G401 (cell line): ENCODE results near the gene PIF1. TPM values are rescaled to one million over a fixed set of nuclear protein-coding genes. Genes with fewer than 3 reads are reported as not detected.
"Not testable (repeated sequence)": the region's sequence is repeated elsewhere in the genome, so short reads cannot be mapped to it uniquely, and the experiment has no call there.

Source experiments
- DNase-seq: peaks from one replicate; pipeline ENCODE4 v3.0.0-alpha.2; 2015; ENCODE audit warnings: low spot score
- in situ Hi-C: cut with HindIII; loops from 2 replicates; pipeline ENCODE4 v1.10.0; 2016; ENCODE audit warnings: low sequenced_read_pairs, mixed read lengths
- total RNA-seq: library from RNA; depleted of rRNA; stranded (reverse); fragments of >200 nt; shearing (Covaris generic); gene quantifications from 2 replicates; pipeline ENCODE4 v1.2.3, GENCODE V29; 2014

Gene PIF1
- total RNA-seq, 1 experiment from 2014 or later = 23.0 TPM

DNA sequence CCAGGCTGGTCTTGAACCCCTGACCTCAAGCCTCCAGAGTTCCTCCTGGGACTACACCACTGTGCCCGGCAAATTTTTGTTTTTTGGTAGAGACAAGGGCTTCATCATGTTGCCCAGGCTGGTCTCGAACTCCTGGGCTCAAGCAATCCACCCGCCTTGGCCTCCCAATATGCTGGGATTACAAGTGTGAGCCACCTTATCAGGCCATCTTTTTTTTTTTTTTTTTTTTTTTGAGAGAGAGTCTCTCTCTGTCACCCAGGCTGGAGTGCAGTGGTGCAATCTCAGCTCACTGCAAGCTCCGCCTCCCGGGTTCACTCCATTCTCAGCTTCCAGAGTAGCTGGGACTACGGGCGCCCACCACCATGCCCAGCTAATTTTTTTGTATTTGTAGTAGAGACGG, 11.2 kb downstream of the PIF1 start:
- in situ Hi-C loops, DNase-seq: not testable (repeated sequence)

DNA sequence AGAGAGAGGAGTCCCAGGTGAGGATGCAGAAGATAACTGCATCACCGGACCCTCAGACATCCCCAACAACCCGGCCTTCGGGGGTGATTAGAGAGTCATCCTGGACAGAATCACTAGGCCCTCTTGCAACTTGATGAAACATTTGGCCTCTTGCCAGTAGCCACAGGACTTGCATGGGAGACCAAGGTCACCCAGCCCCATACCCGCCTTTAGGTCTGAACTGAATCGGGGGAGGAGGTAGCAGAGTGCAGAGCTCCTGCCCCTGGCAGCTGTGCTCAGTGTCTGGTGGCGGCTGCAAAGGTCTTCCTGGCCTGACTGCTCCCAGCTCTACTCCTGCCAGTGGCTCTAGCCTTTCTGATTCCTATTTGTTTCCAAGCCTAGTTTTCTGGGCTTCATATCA, 12.4 kb downstream of the PIF1 start:
- DNase-seq = no peak
- in situ Hi-C loops = no loop called here

DNA sequence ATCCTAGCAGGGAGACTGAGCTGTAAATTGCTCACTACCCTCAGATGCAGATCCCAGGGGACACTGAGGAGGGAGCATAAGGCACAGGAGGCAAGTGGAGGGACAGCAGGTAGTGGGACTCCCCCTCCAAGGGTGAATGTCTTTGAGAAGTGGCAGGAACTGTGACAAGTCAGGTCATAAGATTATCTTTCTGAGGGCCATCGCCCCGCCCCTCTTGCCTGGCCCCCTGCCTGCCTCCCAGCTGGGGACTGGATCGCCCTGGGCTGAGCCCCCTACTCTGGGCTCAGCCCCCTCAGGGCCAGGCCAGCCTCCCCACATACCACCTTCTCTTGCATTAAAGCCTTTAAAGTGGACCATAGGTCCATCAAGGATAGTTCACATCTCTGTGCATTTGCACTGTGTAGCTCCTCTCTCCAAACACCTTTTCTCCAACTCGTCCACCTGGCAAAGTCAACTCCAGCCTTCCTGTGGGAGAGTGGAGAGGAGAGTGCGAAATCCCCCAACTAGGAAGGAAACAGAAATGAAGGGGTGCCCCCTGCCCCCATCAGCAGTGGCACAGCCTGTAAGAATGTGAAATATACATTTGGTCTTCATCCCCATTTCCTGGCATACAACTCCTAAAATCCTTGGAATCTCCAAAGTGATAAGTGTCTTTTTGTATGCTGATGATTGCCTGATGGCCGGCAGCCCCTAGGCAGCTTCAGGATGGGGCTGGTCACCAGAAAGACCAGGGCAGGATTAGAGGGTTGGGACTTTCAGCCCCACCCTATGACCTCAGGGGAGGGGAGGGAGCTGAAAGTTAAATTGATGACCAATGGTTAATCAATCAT, 14.7 kb downstream of the PIF1 start:
- no peak for DNase-seq
- in situ Hi-C loops = no loop called here

DNA sequence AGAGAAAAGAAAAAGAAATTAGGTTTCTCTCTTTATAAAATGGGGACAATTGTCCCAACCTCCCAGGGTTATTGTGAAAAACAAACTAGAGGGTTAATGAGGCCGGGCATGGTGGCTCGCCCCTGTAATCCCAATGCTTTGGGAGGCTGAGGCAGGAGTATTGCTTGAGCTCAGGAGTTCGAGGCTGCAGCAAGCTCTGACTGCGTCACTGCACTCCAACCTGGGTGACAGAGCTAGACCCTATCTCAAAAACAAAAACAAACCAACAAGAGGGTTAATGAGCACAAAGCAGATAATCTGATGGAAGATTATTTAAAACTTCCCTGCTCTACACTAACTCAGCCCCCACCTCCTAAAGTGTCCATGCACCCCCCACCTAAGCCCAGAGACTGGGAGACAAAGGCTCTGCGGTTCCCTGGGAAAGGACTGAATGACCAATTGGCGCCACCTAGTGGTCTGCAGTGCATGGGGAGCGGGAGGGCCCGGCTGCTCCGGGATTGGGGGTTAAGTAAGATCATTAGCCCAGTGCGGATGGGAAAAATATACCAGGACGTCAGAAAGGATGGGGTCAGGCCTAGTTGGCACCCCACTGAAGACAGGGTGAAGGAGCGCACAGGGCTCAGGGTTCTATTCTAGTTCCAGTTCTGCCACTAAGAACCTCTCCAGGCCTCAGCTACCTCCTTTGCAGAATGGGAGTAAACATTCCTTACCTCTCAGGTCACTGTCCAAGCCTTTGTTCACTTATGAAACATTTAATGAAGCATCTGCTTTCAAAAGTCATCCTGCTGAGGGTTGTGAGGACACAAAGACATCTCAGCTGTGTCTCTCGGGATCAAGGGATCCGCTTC, 15.6 kb downstream of the PIF1 start:
- in situ Hi-C loops = no loop called here
- peak; percentile 76 for DNase-seq

DNA sequence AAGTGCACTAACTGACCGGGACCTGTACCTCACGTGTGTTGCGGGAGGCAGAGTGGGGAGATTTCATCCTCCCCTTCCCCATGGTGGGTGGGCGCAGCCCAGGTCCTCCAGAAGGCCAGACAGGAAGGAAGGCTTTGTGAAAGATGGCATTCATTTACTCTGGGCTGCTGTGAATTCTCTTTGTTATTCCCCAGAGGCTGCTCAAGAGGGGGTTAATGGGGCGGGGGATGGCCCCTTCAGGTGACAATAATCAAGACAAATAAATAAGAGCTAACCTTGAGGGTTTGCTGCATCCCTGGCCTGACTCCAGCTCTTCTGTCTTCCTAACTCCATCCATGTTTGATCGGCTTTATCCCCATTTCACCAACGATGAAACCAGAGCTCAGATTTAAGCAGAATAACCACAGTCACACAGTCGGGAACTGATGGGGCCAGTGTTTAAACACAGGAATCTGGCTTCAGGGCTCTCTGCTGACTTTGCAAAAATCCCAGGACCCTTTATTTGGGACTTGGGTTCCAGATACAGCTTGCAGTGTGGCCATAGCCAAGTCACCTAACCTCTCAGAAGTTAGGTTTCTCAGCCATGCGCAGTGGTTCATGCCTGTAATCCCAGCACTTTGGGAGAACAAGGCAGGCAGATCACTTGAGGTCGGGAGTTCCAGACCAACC, 16.5 kb downstream of the PIF1 start:
- DNase-seq = no peak
- in situ Hi-C loops = no loop called here

DNA sequence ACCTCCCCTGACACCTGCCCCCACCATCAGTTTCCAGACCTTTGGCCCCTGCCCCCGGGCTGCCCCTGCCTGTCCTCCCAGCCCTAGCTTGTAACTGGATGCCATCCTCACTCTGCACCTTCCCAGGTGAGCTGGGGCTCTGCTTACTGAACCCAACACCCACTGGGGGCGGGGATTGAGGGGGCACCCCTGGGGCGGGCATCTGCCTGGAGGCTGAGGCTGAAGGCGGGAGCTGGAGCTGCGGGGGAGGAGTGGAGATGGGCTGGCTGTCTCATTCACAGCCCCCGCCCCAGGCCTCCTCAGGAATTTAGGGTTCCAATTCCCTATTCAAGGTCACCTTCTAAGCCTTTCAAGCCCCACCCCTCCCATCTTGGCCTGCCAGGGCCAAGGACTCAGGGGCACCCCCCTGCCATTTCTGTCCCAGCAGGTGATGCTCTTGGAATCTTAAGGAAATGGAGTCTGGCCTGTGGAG, 17.7 kb downstream of the PIF1 start:
- in situ Hi-C loops = no loop called here
- no peak for DNase-seq

DNA sequence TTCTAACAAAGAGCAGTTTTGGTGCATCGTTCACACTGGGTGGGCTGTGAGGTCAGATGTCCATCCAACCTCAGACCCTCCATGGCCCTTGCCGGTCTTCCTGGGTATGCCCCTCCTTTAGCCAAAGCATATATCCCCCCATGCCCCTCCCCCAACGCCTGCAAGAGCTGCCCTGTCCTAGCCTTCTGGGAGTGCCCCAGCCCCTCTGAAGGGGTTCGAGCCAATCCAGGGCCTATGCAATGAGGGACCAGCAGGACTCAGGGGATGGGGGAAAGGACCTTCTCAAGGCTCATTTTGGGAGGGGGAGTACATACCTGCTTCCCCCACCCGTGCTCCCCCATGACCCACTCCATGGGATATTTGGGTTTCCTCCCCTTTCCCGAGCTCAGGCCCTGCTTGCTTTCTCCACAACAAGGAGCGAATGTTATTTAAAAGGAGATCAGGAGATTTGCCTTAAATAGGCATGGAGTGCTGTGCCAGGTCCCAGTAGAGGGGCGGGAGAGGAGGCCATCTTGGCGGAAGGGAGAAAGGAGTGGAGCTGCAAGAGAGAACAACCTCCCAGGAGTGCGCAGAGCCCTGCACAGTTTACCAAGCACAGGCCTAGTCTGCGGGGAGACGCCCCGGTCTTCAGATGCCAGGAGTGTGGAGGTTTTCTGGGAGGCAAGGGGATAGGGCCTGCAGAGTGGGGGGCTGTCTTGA, 18.2 kb downstream of the PIF1 start:
- peak; percentile 20 for DNase-seq
- in situ Hi-C loops = no loop called here

DNA sequence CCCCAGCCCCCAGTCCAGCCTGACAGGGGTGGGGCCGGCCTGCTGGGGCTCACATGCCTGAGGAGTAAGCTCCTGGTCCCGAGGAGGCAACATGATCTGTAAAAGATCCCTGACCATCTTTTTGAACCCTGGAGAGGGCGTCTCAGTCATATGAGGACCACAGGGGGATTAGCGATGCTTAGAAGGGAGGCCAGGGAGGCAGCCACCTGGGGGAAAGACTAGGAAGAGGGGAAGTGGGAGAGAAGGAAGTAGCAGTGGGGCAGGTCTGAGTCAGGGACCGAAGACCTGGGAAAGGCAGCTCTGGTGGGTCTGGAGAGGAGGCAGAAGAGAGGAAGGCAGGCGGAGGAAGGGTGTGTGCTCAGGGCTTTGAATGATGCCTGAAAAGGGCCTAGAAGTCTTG, 18.9 kb downstream of the PIF1 start:
- in situ Hi-C loops = no loop called here

DNA sequence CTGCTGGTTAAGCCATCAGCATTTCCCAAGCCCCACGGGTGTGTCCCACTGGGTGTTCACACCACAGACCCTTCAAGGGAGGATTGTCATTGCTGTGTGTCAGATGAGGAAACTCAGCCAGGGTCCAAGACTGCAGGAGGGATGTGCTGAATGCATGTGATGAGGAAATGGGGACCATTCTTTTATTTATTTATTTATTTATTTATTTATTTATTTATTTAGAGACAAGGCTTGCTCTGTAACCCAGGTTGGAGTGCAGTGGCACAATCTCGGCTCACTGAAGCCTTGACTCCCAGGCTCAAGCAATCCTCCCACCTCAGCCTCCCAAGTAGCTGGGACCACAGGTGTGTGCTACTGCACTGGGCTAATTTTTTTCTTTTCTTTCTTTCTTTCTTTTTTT, 20.8 kb downstream of the PIF1 start:
- in situ Hi-C loops = no loop called here
- no peak for DNase-seq

More for the DNA sequence above, 18.9 kb downstream of the PIF1 start:
- DNase-seq = peak; percentile 19

DNA sequence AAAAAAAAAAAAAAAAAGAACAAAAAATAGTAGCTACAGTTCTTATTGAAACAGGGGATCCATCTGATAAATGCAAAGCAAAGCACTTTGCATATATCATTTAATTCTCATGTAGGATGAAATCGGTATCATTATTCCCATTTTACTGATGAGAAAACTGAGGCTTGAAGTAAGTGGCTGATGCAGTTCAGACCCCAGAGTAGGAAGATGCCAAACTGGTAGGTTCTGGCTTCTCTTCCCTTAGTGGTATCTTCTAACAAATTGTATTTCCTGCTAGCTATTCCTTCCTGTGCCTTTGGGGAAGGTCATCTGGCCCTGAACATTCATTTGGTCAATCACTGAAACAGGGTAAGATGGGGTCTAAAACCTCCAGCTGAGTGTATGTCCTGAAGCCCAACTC, 21.9 kb downstream of the PIF1 start:
- in situ Hi-C loops = no loop called here
- DNase-seq = no peak

DNA sequence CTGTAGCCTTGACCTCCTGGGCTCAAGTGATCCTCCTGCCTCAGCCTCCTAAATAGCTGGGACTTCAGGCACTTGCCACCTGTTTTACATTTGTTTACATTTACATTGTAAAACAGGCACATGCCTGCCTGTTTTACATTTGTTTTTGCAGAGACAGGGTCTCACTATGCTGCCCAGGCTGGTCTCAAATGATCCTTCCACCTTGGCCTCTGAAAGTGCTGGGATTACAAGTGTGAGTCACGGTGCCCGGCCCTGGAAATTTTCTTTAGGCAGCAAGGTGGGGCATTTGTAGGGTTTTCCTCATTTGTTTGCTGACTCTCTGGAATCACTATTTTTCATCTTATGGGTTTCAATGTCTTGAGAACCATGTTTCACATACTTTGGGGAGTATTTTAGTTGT, 25.0 kb downstream of the PIF1 start:
- in situ Hi-C loops = no loop called here
- DNase-seq = no peak

DNA sequence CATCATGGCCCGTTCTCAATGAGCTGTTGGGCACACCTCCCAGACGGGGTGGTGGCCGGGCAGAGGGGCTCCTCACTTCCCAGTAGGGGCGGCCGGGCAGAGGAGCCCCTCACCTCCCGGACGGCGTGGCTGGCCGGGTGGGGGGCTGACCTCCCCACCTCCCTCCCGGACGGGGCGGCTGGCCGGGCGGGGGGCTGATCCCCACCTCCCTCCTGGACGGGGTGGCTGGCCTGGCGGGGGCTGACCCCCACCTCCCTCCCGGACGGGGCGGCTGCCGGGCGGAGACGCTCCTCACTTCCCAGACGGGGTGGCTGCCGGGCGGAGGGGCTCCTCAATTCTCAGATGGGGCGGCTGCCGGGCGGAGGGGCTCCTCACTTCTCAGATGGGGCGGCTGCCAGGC, 26.5 kb downstream of the PIF1 start:
- in situ Hi-C loops, DNase-seq: not testable (repeated sequence)

DNA sequence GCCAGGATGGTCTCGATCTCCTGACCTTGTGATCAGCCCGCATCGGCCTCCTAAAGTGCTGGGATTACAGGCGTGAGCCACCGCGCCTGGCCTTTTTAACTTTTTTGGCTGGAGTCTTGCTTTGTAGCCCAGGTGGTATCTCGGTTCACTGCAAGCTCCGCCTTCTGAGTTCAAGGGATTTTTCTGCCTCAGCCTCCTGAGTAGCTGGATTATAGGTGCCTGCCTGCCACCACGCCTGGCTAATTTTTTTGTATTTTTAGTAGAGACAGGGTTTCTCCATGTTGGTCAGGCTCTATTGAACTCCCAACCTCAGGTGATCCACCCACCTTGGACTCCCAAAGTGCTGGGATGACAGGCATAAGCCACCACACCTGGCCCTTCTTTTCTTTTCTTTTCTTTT, 29.5 kb downstream of the PIF1 start:
- DNase-seq, in situ Hi-C loops: not testable (repeated sequence)

DNA sequence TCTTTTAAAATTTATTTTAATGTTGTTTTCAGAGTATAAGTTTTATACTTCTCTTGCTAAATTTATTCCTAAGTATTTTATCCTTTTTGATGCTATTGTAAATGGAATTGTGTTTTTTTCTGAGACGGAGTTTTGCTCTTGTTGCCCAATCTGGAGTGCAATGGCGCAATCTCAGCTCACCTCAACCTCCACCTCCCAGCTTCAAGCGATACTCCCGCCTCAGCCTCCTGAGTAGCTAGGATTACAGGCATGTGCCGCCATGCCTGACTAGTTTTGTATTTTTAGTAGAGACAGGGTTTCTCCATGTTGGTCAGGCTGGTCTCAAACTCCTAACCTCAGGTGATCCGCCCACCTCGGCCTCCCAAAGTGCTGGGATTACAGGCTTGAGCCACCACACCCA, 30.1 kb downstream of the PIF1 start:
- DNase-seq, in situ Hi-C loops: not testable (repeated sequence)

DNA sequence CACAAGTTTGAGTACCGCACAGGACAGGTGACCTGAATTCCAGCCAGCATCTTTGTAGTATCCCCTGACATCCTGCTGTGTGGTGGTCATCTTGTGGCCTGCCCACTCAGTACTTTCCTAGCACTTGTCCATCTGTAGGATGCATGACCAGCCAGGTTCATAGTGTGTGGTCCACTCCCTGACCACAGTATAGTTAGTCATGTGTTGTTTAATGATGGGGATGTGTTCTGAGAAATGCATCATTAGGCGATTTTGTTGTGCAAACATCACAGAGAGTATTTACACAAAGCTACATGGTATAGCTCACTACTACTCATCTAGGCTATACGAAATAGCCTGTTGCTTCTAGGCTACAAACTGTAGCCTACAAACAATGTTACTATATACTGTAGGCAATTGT, 33.2 kb downstream of the PIF1 start:
- in situ Hi-C loops = no loop called here
- no peak for DNase-seq

DNA sequence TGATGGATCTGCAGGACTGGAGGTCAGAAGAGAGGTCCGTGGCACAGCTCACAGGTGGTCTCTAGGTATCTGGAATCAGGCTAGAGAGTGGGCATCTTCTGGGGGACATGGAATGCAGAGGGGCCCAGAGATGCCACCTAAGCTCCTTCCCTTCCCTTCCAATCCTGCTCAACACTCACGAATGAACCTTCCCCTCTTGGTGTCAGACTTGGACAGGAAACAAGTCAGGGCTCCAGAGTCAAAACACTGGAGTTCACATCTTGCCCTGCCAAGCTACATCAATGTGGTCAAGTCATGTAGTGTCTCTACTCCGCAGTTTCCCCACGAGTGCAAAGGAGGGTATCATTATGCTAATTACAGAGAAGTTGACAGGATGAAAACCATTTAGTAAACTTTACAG, 34.0 kb downstream of the PIF1 start:
- DNase-seq = peak; percentile 18
- in situ Hi-C loops = no loop called here

DNA sequence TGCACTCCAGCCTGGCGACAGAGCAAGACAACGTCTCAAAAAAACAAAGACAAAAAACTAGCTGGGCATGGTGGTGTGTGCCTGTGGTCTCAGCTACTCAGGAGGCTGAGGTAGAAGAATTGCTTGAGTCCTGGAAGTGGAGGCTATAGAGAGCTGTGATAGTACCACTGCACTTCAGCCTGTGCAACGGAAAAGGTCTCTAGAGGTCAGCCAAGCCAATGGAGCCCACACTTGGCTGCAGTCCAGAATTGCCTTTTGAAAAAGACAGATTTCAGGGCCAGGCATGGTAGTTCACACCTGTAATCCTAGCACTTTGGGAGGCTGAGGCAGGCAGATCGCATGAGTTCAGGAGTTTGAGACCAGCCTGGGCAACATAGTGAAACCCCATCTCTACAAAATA, 41.7 kb downstream of the PIF1 start:
- no peak for DNase-seq
- in situ Hi-C loops = loop anchor here (10.0 kb wide), 1 partner anchor 99 kb away; no protein-coding TSS in a partner anchor

DNA sequence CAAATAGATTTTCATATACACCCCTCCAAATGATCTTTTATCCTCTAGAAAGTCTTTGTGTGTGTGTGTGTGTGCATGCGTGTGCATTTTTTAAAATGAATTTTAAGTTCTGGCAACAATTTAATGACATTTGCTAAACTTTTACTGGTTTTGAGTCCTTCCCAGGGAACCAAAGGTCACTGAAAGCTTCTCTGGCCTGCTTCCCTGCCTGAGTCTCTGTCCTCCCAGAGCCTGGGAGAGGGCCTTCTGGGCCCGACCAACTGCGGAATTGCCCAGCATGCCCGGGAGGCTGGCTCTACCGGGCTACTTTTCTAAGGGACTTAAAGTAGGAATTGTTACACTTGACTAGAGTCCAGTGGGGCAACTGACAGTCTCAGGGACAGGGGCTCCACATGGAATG, 42.7 kb downstream of the PIF1 start:
- no peak for DNase-seq
- in situ Hi-C loops = loop anchor here (10.0 kb wide), 1 partner anchor 98 kb away; no protein-coding TSS in a partner anchor

DNA sequence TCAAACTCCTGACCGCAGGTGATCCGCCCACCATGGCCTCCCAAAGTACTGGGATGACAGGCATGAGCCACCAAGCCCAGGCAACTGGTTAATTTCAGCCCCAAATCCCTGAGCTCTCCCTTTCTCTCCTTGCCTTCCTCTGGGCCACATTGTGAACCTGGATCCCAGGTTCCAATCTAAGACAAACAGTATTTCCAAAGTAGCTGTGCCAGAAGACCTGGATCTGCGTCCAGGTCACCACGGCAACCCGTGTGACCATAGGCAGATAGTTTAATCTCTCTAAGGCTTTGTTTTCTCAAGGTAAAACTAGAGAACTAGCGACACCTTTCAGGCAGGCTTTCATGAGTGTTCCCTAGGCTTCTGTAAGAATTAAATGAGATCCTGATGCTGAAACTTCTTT, 44.1 kb downstream of the PIF1 start:
- in situ Hi-C loops = loop anchor here (10.0 kb wide), 1 partner anchor 96 kb away; no protein-coding TSS in a partner anchor

More for the DNA sequence above, 44.1 kb downstream of the PIF1 start:
- DNase-seq = no peak
